CD4-positive, alpha-beta T cell (primary cell): ENCODE results near the gene TSPAN33. TPM values are rescaled to one million over a fixed set of nuclear protein-coding genes. Genes with fewer than 3 reads are reported as not detected.

Experiments used
- ATAC-seq: fragments of 200-7000 bp; cut with Tn5 transposase; one replicate; pipeline ENCODE4 v1.10.0; 2022; ENCODE audit warnings: mild to moderate bottlenecking; ENCODE audit not compliant: poor library complexity
- CTCF ChIA-PET: fragments of 350-600 bp; sonication (Branson Sonifier 250); formaldehyde crosslinking; loops from one replicate; lab custom pipeline; 2021; ENCODE audit warnings: antibody characterized with exemption, inconsistent platforms; lab: Charles Lee
- POLR2A ChIA-PET: fragments of 350-600 bp; sonication (Branson Sonifier 250); formaldehyde crosslinking; loops from one replicate; lab custom pipeline; 2021; ENCODE audit warnings: antibody characterized with exemption, inconsistent platforms; lab: Charles Lee
- DNase-seq, 14 experiments: peaks; one replicate each; pipeline ENCODE4 v3.0.0-alpha.2; 2013 to 2020; ENCODE audit warnings: mixed read lengths in 2 of 14
- H3K27ac ChIP-seq, 2 donors: one replicate each; pipeline versions ENCODE4 v1.5.1 to v1.7.0; 2013; ENCODE audit warnings: low read length in 2 of 2, low read depth in 1 of 2, mild to moderate bottlenecking in 1 of 2
- H3K27me3 ChIP-seq, 2 experiments: 1 replicate in 1 of 2; 2 replicates in 1 of 2; pipeline versions ENCODE4 v1.6.1 to v1.7.0; 2013; ENCODE audit warnings: low read length in 2 of 2, control low read depth in 1 of 2, mild to moderate bottlenecking in 1 of 2, moderate library complexity in 1 of 2; ENCODE audit not compliant: insufficient read depth in 2 of 2, control insufficient read depth in 1 of 2
- H3K36me3 ChIP-seq: one replicate; pipeline ENCODE4 v1.6.1; 2013; ENCODE audit warnings: low read length, control low read depth; ENCODE audit not compliant: insufficient read depth
- H3K4me1 ChIP-seq: one replicate; pipeline ENCODE4 v1.6.1; 2013; ENCODE audit warnings: low read length, control low read depth; ENCODE audit not compliant: insufficient read depth
- H3K4me3 ChIP-seq: one replicate; pipeline ENCODE4 v1.5.1; 2013; ENCODE audit warnings: mild to moderate bottlenecking, low read length, moderate library complexity
- H3K9me3 ChIP-seq, 2 experiments: 1 replicate in 1 of 2; 2 replicates in 1 of 2; pipeline versions ENCODE4 v1.6.1 to v1.7.0; 2013; ENCODE audit warnings: low read length in 2 of 2, mild to moderate bottlenecking in 2 of 2, control low read depth in 1 of 2, moderate library complexity in 1 of 2; ENCODE audit not compliant: control insufficient read depth in 1 of 2, insufficient read depth in 1 of 2
- H3K27ac Mint-ChIP-seq: one replicate; pipeline ENCODE4 v1.8.0; 2020; ENCODE audit warnings: mixed read lengths
- H3K27me3 Mint-ChIP-seq: one replicate; pipeline ENCODE4 v1.8.0; 2021; ENCODE audit warnings: mixed read lengths
- H3K36me3 Mint-ChIP-seq: one replicate; pipeline ENCODE4 v1.8.0; 2021; ENCODE audit warnings: low read depth, mixed read lengths
- H3K4me1 Mint-ChIP-seq: one replicate; pipeline ENCODE4 v1.8.0; 2021; ENCODE audit warnings: low read depth, mixed read lengths
- H3K4me3 Mint-ChIP-seq: one replicate; pipeline ENCODE4 v1.8.0; 2020; ENCODE audit warnings: mild to moderate bottlenecking, mixed read lengths
- H3K9me3 Mint-ChIP-seq: one replicate; pipeline ENCODE4 v1.8.0; 2020; ENCODE audit warnings: mixed read lengths
- CTCF ChIP-seq: fragments of 200-600 bp; IDR thresholded peaks from one replicate; pipeline ENCODE4 v1.8.0; 2022; ENCODE audit warnings: antibody characterized with exemption, mild to moderate bottlenecking
- intact Hi-C, 2 experiments: fragments of 100-400 bp; cut with DNase I in 1 of 2; cut with micrococcal nuclease in 1 of 2; formaldehyde crosslinking; loops; one replicate each; pipeline versions ENCODE4 v1.15.1 to v1.9.0; 2023 to 2025; cut with DNase I, micrococcal nuclease
- total RNA-seq, 174 experiments: library from RNA in 2 of 174; stranded (reverse) in 2 of 174; gene quantifications; one replicate each; pipeline ENCODE4 v1.2.3 and lab custom pipeline; 2021 to 2026

TSPAN33 gene
- total RNA-seq, 2 experiments from 2014 or later = 3.6 to 4.1 TPM

- Histone ChIP-seq H3K9me3 (no peaks in the 10 kb centered on the region), H3K27ac (no peak overlapping the region), H3K36me3 (no peaks in the 10 kb centered on the region), H3K4me1 (peaks cover 4% of the 10 kb centered on the region), H3K27me3 (no peaks in the 10 kb centered on the region), H3K4me3 (no peak overlapping the region)
- Mint-ChIP-seq H3K4me3 (no peak overlapping the region), H3K36me3 (no peaks in the 10 kb centered on the region), H3K27ac (no peak overlapping the region), H3K27me3 (no peaks in the 10 kb centered on the region), H3K9me3 (no peaks in the 10 kb centered on the region), H3K4me1 (no peaks in the 10 kb centered on the region)
- intact Hi-C loops = no loop called here
- no peak for TF ChIP-seq CTCF
- ATAC-seq (no peak), DNase-seq (no peak)
- ChIA-PET POLR2A (interaction anchor here (0.7 kb wide), 1 partner anchor 394 kb away, joined by 3 read pairs; no protein-coding TSS in a partner anchor), CTCF (interaction anchor here (0.8 kb wide), 1 partner anchor 10 kb away, joined by 3 read pairs; no protein-coding TSS in a partner anchor)
These were observed 64.2 kb downstream of the TSPAN33 start for GRCh38 chr7:129208667-129209066.

GRCh38 chr7:129209067-129209926 is 64.8 kb downstream of the TSPAN33 start:
- Mint-ChIP-seq H3K4me3 (no peak overlapping the region), H3K4me1 (no peaks in the 10 kb centered on the region), H3K27ac (no peak overlapping the region), H3K36me3 (no peaks in the 10 kb centered on the region), H3K27me3 (no peaks in the 10 kb centered on the region), H3K9me3 (no peaks in the 10 kb centered on the region)
- Histone ChIP-seq H3K4me1 (peaks cover 4% of the 10 kb centered on the region), H3K27me3 (no peaks in the 10 kb centered on the region), H3K36me3 (no peaks in the 10 kb centered on the region), H3K27ac (no peak overlapping the region), H3K9me3 (no peaks in the 10 kb centered on the region), H3K4me3 (no peak overlapping the region)
- DNase-seq (no peak), ATAC-seq (no peak)
- intact Hi-C loops = no loop called here
- TF ChIP-seq CTCF = no peak
- POLR2A ChIA-PET = no interaction called here
- CTCF ChIA-PET = interaction anchor here (0.8 kb wide), 1 partner anchor 9 kb away, joined by 3 read pairs; no protein-coding TSS in a partner anchor

- no peaks in the 10 kb centered on the region for H3K27me3 Mint-ChIP-seq
- H3K4me1 ChIP-seq = peaks cover 4% of the 10 kb centered on the region
- H3K27ac ChIP-seq = no peak overlapping the region
- no peak overlapping the region for H3K27ac Mint-ChIP-seq
- no peaks in the 10 kb centered on the region for H3K9me3 Mint-ChIP-seq
- peak; percentile 30 to 72 (median 52) for DNase-seq
- TF ChIP-seq CTCF = peak; percentile 68
- H3K36me3 ChIP-seq = no peaks in the 10 kb centered on the region
- ATAC-seq = peak; percentile 68
- no peaks in the 10 kb centered on the region for H3K27me3 ChIP-seq
- H3K4me1 Mint-ChIP-seq = no peaks in the 10 kb centered on the region
- H3K36me3 Mint-ChIP-seq = no peaks in the 10 kb centered on the region
- no peak overlapping the region for H3K4me3 Mint-ChIP-seq
- H3K9me3 ChIP-seq = no peaks in the 10 kb centered on the region
- intact Hi-C loops = loop anchor here in 1 of 2 experiments (1.0 to 5.0 kb wide), 2 partner anchors 46 to 308 kb away; no protein-coding TSS in a partner anchor
- POLR2A ChIA-PET = no interaction called here
- no peak overlapping the region for H3K4me3 ChIP-seq
- CTCF ChIA-PET = interaction anchor here (0.9 to 1.3 kb wide), 2 partner anchors 16 to 29 kb away, joined by 3 to 4 read pairs; no protein-coding TSS in a partner anchor
These were observed 65.9 kb downstream of the TSPAN33 start for GRCh38 chr7:129210256-129210988.
